BJ (cell line): ENCODE measurements around the gene SCAMP1. TPM values are rescaled to one million over a fixed set of nuclear protein-coding genes. Genes with fewer than 3 reads are reported as not detected.

Experiments
- CTCF ChIA-PET: fragments of 350-600 bp; formaldehyde crosslinking; extraction: SDS; loops from one replicate; lab custom pipeline; 2021; ENCODE audit warnings: antibody characterized with exemption, inconsistent platforms; lab: Yijun Ruan, JAX
- POLR2A ChIA-PET: fragments of 300-600 bp; sonication (Branson Sonifier 250); formaldehyde crosslinking; extraction: SDS; loops from one replicate; lab custom pipeline; 2021; ENCODE audit warnings: antibody characterized with exemption; lab: Charles Lee
- DNase-seq: peaks from one replicate; pipeline ENCODE4 v3.0.0-alpha.2; 2011; ENCODE audit warnings: low read depth
- H3K27me3 ChIP-seq: 2 replicates; pipeline ENCODE4 v1.6.0; 2011; ENCODE audit warnings: low read length; ENCODE audit not compliant: control insufficient read depth, insufficient read depth
- H3K36me3 ChIP-seq: 2 replicates; pipeline ENCODE4 v1.5.1; 2011; ENCODE audit warnings: low read length; ENCODE audit not compliant: control insufficient read depth, insufficient read depth
- H3K4me3 ChIP-seq: 2 replicates; pipeline ENCODE4 v1.5.1; 2011; ENCODE audit warnings: low read depth, mild to moderate bottlenecking, control low read depth, low read length
- polyA plus RNA-seq: library from polyadenylated mRNA; depleted of rRNA; stranded (reverse); fragments of >200 nt; gene quantifications from 2 replicates; pipeline ENCODE4 v1.2.3, GENCODE V29; 2011
- TF ChIP-seq, protein P1 (sequence below): IDR thresholded peaks from 2 replicates; pipeline ENCODE4 v1.5.1; 2011; ENCODE audit warnings: low read depth, mild to moderate bottlenecking, control low read depth, inconsistent platforms, low read length, moderate library complexity; ENCODE audit not compliant: insufficient read depth

SCAMP1 gene
- polyA plus RNA-seq, 1 experiment: 26.6 TPM

GRCh38 chr5:78521455-78521854 is 161.0 kb downstream of the SCAMP1 start:
- ChIA-PET CTCF (interaction anchor here (0.7 kb wide), 1 partner anchor 54 kb away, joined by 4 read pairs; no protein-coding TSS in a partner anchor), POLR2A (no interaction called here)
- DNase-seq: no peak
- Histone ChIP-seq H3K27me3 (no peaks in the 10 kb centered on the region), H3K36me3 (no peaks in the 10 kb centered on the region), H3K4me3 (no peak overlapping the region)
- TF ChIP-seq, protein P1, sequence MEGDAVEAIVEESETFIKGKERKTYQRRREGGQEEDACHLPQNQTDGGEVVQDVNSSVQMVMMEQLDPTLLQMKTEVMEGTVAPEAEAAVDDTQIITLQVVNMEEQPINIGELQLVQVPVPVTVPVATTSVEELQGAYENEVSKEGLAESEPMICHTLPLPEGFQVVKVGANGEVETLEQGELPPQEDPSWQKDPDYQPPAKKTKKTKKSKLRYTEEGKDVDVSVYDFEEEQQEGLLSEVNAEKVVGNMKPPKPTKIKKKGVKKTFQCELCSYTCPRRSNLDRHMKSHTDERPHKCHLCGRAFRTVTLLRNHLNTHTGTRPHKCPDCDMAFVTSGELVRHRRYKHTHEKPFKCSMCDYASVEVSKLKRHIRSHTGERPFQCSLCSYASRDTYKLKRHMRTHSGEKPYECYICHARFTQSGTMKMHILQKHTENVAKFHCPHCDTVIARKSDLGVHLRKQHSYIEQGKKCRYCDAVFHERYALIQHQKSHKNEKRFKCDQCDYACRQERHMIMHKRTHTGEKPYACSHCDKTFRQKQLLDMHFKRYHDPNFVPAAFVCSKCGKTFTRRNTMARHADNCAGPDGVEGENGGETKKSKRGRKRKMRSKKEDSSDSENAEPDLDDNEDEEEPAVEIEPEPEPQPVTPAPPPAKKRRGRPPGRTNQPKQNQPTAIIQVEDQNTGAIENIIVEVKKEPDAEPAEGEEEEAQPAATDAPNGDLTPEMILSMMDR: no peak

- no peak for DNase-seq
- TF ChIP-seq, protein P1: no peak
- CTCF ChIA-PET: interaction anchor here (1.2 kb wide), 1 partner anchor 14 kb away, joined by 3 read pairs; no protein-coding TSS in a partner anchor
- Histone ChIP-seq H3K36me3 (no peaks in the 10 kb centered on the region), H3K27me3 (no peaks in the 10 kb centered on the region), H3K4me3 (no peak overlapping the region)
- POLR2A ChIA-PET: no interaction called here
Observed at GRCh38 chr5:78522476-78523260, 162.3 kb downstream of the SCAMP1 start.

DNA sequence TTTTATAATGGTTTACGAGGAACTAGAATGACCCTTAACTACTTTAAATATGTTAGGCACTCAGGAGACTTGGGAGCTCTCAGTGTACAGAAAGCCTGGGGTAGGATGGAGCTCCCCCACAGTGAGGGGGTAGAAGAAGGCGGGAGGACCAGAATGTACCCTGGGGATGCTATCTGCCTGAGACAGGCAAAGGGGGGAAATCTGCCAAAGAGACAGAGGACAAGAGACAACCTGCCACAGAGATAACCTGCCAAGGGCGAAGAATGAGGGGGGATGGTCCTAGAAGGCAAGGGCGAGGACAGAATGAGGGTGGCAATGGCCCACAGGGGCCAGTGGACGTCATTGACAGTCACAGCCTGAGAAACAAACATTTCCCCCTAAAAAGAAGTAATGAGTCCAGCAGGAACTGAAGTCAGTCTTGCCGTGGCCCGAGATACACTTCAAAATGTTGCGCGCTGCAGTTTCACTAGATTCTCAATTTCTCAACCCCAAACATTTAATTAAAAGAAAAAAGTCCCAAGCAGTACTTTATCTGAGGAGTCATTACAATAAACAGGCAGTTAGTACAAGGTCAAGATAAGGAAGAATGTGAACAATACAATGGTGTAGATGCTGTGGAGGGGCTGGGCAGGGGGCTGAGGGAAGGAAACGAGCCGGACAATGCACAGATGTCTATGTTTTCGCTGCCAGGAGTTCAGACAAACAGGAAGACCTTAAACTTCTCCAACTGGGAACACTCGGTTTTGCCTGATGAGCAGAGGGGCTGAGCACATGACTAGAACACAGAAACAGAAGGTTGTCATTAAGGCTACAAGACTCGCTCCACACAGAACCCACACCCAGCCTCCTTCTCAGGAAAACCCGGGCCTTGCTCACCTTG is 163.1 kb downstream of the SCAMP1 start:
- no peaks in the 10 kb centered on the region for H3K27me3 ChIP-seq
- CTCF ChIA-PET: interaction anchor here (1.2 kb wide), 1 partner anchor 14 kb away, joined by 3 read pairs; no protein-coding TSS in a partner anchor
- POLR2A ChIA-PET: no interaction called here
- DNase-seq: no peak
- no peak overlapping the region for H3K4me3 ChIP-seq
- no peaks in the 10 kb centered on the region for H3K36me3 ChIP-seq
- TF ChIP-seq, protein P1: no peak

DNA sequence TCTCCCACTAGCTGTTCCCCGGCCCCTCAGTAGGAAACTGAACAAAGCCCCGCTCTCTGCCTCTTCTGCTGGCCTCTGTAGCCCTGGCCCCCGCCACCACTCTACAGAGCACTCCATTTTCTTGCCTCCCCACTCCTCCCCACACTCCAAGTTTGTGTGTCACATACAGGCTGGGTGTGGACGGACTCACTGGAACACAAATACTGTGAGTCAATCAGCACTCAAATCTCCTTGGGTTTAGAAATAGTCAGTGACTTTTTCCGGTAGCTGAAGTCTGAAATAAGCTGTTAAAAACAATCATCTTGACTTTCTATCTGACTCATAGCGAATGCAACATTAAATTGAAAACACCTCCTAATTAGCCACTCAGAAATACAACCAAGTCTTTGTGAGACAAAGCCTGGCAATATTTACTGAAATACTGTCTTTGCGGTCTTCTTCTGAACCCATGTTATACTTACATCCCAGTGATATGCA is 165.7 kb downstream of the SCAMP1 start:
- no peaks in the 10 kb centered on the region for H3K36me3 ChIP-seq
- CTCF ChIA-PET: interaction anchor here (0.6 kb wide), 1 partner anchor 57 kb away, joined by 3 read pairs; no protein-coding TSS in a partner anchor
- TF ChIP-seq, protein P1: no peak
- DNase-seq: no peak
- H3K27me3 ChIP-seq: no peaks in the 10 kb centered on the region
- POLR2A ChIA-PET: no interaction called here
- no peak overlapping the region for H3K4me3 ChIP-seq
